ENCODE measurements around the gene STT3B.

The STT3B gene

DNA sequence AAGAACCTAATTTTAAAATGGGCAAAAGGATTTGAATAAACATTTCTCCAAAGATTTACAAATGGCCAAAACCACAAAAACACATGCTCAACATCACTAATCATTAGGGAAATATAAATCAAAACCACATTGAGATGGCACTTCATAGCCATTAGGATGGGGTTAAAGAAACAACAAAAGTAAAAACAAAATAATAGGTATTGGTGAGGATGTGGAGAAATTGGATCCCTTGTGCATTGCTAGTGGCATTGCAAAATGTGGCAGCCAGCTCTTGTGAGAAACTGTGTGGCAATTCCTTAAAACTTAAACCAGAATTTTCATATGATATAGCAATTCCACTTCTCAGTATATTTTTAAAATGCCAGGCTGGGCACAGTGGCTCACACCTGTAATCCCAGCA lies 126.5 kb downstream of the STT3B start:
- no peak for DNase-seq

DNA sequence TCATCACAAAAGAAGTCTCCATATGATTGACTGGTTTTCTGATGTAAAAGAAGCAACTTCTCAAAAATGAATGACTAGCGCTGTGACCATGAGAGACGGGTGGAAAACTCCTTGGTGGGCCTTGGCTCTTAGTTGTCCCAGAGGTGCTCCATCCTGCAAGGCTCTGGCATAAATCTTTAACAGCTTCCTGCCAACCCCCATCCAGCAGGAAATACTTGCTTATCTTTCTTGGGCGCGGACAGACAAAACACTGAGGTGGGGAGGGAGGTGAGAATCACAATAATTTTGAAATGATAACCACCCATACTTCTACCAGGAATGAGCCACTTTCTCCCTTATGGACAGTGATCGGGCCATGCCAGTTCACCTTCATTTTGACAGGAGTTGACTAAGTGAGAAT lies 128.6 kb downstream of the STT3B start:
- no peak for DNase-seq

DNA sequence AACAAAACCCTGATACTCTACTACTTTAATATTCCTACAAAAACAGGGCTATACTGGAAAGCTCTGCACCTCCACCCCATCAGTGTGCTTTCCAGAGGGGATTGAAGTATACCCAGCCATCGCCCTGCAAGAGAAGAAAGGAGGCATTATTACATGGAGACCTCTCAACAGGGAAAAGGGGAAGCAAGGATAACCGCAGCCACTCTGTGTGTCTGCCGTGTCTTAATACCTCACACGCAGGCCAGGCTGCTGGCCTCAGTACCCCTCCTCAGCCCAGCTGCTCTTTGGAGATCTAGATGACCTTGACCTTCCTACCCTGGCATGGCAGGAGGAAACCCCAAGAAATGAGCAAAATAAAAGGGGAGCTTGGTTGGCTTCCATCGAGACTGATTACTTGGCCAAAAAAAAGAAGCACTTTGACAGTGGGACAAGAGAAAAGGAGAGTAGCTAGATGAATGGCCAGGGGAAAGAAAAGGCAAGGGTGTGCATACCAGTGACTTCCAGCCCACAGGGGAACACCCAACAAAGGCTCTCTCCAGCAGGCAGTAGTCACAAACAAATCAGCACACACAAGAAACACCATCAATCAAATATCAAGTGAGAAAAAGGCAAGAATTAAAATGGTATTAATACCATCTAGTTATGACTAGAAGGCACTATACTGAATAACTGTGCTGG lies 129.4 kb downstream of the STT3B start:
- no peak for DNase-seq

DNA sequence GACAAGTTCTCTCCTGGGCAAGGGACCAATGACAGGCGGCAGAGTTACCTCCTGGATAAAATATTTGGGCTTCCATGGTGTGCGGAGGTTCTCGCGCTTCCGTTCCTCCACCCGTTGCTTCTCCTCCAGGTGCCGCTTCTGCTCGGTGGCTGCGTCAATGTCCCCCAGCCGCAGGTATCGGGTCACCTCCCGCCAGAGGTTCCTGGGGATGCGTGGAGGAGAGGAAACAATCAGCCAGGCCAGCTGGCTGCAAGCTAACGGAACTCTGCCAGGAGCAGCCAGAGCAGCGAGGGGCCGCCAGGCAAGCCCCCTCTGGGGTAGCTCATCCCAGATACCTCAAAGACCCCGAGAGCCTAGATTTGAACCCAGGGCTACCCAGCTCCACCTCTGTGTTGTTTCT lies 131.3 kb downstream of the STT3B start:
- no peak for DNase-seq

DNA sequence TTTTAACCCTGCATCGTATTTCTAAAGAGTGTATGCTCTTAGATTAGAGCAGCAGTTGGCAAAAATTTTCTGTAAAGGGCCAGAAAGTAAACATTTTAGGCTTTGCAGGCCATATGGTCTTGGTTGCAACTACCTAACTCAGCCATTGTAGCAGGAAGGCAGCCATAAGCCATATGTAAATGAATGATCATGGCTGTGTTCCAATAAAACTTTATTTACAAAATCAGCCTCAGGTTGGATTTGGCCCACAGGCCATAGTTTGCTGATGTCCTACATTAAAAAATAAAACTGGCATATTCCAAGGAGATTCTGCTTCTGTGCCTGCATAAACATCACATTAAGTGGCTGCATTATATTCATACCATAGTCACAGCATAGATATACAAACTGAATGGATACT lies 134.9 kb downstream of the STT3B start:
- DNase-seq: no peak

DNA sequence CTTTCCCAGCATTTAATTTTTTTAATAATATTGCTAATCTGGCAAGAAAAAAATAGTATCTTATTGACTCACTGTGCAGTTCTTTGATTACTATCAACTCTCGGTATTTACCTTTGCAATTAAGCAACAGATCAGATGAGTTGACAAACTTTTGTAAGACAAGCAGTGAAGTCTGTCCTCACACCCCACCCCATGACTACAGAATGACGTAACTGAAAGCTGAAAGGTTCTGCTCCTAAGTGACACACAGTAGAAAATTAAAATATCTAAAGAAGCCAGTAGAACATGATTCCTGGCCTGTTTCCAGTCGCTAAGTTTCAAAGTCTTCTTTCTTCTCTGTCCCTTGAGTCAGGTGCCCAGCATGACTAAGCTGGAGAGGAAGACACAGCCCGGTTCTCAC lies 135.5 kb downstream of the STT3B start:
- no peak for DNase-seq

DNA sequence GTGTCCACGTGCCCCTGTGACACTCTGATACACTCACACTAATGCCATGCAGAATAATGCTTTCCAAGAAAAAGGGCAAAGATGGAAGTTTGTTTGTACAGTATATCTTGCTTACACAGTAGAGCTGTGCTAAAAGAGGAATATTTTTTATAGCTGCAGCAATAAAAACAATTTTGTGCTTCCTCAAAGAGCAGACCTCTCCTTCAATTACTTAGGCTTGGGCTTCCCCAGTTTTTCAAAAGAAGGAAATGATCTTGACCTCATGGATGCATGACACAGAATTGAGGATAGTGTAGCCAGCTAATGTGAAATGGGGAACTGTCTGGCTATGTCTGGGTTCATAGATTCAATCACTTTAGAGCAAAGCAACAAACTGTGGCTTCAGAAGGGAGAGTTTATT lies 137.4 kb downstream of the STT3B start:
- no peak for DNase-seq

DNA sequence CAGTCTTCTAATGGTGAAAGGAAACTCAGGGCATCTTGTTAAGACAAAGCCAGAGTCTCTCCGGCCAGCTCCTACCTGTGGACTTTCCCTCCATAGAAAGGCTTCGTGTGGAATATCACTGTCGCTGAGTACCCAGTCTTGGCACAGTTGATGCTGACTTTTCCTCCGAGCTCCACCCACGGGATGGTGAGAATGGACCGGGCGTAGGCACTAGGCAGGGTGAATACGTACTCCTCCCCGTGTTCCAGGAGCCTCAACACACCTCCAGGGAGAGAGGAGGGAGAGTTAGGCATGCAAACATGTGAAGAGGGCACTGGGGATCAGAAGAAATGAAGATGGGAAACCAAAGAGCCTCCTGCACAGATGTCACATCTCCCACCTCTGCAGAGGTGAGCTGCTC lies 138.0 kb downstream of the STT3B start:
- no peak for DNase-seq

DNA sequence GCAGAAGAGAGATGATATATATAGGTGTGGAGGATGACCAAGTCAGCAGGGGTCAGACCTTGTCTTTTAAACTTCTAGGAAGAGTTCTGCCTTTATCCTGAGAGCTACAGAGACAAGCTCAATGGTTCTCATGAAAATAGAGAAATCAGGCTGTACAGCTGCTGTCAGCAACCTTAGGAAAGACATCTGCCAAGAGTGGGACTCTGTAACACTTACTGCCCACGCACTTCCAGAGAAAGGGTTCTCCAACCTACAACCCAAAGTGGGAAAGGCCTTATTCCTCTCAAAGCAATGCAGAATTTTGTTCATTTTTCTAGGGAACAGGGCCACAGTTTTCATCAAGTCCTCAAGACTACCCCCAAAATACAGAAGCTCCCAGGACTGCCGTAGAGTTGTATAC lies 138.7 kb downstream of the STT3B start:
- DNase-seq: no peak

DNA sequence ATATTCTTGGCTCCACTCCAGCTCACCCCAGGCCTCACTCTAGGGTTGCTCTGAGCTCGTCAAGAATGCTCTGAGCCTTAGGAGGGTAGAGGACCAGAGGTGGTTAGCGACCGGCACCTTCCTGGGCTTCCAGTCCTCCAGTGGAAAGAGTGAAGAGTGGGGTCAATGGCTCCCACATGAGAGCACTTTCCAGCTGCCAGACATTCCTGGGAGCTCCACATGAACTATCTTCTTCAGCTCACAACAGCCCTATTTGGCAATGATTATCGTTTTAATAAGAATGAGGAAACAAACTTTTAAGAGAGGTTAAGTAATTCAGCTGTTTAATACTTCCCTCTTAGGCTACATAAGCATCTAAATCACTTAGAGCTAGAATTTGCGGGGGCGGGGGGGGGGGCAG lies 139.3 kb downstream of the STT3B start:
- no peak for DNase-seq

DNA sequence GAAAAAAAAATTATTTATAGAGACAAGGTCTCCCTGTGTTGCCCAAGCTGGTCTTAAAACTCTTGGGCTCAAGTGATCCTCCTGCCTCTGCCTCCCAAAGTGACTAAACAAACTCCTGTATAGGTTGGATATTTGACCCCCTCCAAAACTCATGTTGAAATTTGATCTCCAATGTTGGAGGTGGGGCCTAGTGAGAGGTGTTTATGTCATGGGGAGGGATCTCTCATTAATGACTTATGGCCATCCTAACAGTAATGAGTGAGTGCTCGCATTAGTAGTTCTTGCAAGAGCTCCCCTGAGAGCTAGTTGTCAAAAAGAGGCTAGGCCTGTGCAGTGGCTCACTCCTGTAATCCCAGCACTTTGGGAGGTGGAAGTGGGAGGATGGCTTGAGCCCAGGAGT lies 141.2 kb downstream of the STT3B start:
- DNase-seq: no peak

DNA sequence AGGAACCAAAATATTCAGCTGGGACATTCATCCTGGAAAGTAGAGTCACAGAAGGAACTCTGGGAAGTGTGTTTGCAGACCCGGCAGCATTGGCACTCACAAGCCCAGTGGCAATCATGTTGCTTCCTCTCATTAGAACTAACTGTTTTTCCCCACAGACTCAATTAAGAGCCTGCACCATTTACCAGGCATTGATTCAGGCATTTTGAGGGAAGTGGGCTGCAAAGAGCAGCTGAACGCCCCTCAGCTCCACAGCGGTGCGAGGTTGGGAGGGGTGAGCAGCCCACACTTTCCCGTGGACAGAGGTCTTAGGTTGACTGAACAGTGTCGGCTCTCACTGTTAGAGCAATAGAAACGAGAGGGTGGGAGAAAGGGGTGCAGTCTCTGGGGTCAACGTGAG lies 143.8 kb downstream of the STT3B start:
- no peak for DNase-seq

DNA sequence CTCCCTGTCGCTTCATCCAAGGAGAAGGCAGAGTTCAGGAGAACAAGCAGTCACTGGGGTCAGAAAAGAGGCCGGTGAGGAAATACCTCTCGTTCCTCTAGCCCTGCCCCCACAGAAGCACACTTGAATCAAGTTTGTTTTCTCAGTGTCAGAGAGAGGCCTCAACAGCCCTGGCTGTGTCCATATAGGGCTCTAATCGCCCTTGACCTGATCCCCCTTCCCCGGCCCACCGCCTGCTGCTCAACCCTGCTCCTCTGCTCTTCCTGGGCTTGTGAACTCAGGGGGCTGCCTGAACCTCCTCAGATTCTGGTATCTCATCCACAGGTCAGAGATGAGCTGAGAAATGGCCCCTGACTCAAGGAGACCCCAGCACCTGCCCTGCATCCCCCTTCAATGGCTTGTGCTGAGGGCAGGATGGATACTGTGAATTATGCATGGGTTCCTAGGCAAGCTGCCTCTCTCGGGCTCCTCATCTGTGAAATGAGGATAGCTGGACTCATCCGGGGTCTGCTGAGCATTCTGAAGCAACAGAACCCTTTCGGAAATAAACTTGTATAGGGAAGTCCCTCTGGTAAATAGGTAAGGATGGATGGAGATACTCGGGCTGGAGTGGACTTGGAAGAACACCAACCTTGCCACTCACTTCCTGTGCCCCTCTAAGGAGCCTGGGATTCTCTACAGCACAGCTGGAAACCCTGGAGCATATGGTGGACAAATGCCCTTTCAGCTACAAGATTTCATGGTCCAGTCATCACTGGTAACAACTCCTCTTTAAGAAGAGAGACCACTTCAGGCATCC lies 147.5 kb downstream of the STT3B start:
- DNase-seq: no peak

All from AML-193 (cell line).